ENCODE results near the gene PRSS21. TPM values are rescaled to one million over a fixed set of nuclear protein-coding genes. Genes with fewer than 3 reads are reported as not detected.

Gene PRSS21
- total RNA-seq, 1 experiment from 2014 or later: 1.5 TPM

GRCh38 chr16:2818272-2818876 is 1.3 kb downstream of the PRSS21 start:
- H3K9me3 Mint-ChIP-seq: no peaks in the 10 kb centered on the region
- H3K4me3 Mint-ChIP-seq: no peak overlapping the region
- H3K4me1 Mint-ChIP-seq: no peaks in the 10 kb centered on the region
- DNase-seq (ENCODE audit: low spot score) (no peak), ATAC-seq (no peak)
- CTCF ChIA-PET: interaction anchor here (1.1 kb wide), 2 partner anchors 20 to 21 kb away, joined by 3 read pairs; partner anchors contain the start of gene PRSS41
- no peaks in the 10 kb centered on the region for H3K36me3 Mint-ChIP-seq
- TF ChIP-seq TP53 (CRISPR knock-in tag; IDR thresholded peaks at IDR 0.05) (no peak), NR3C1 (CRISPR knock-in tag; conservative IDR thresholded peaks at IDR 0.05; ENCODE audit: low read depth) (no peak), MXD4 (CRISPR knock-in tag; IDR thresholded peaks at IDR 0.05; ENCODE audit: borderline replicate concordance) (no peak), SMAD4 (CRISPR knock-in tag; IDR thresholded peaks at IDR 0.05) (no peak), FOXP1 (CRISPR knock-in tag; IDR thresholded peaks at IDR 0.05; ENCODE audit: borderline replicate concordance) (no peak), MAX (CRISPR knock-in tag; IDR thresholded peaks at IDR 0.05) (no peak), ZMAT4 (CRISPR knock-in tag; IDR thresholded peaks at IDR 0.05) (no peak), ZNF281 (CRISPR knock-in tag; IDR thresholded peaks at IDR 0.05) (no peak), E2F1 (CRISPR knock-in tag; IDR thresholded peaks at IDR 0.05) (no peak), OVOL2 (CRISPR knock-in tag; IDR thresholded peaks at IDR 0.05; ENCODE audit: borderline replicate concordance) (no peak), ZSCAN18 (CRISPR knock-in tag; IDR thresholded peaks at IDR 0.05) (no peak), CREB1 (CRISPR knock-in tag; IDR thresholded peaks at IDR 0.05) (no peak)
- POLR2A ChIA-PET: no interaction called here
- H3K27me3 Mint-ChIP-seq (ENCODE audit: low read depth): no peaks in the 10 kb centered on the region
- no peak overlapping the region for H3K27ac Mint-ChIP-seq

- DNase-seq (ENCODE audit: low spot score) (peak; percentile 5), ATAC-seq (no peak)
- ChIA-PET POLR2A (no interaction called here), CTCF (interaction anchor here (1.1 kb wide), 2 partner anchors 20 to 21 kb away, joined by 3 read pairs; partner anchors contain the start of gene PRSS41)
- Mint-ChIP-seq H3K36me3 (no peaks in the 10 kb centered on the region), H3K27me3 (ENCODE audit: low read depth) (no peaks in the 10 kb centered on the region), H3K4me3 (no peak overlapping the region), H3K4me1 (no peaks in the 10 kb centered on the region), H3K27ac (no peak overlapping the region), H3K9me3 (no peaks in the 10 kb centered on the region)
- no peak for TF ChIP-seq SOX15 (CRISPR knock-in tag; IDR thresholded peaks at IDR 0.05)
- no peak for TF ChIP-seq HMGA2 (CRISPR knock-in tag; IDR thresholded peaks at IDR 0.05)
- no peak for TF ChIP-seq ATF3 (CRISPR knock-in tag; conservative IDR thresholded peaks at IDR 0.05)
- TF ChIP-seq CREM (CRISPR knock-in tag; IDR thresholded peaks at IDR 0.05): no peak
- no peak for TF ChIP-seq ZSCAN18 (CRISPR knock-in tag; IDR thresholded peaks at IDR 0.05)
- TF ChIP-seq HMGXB4 (CRISPR knock-in tag; IDR thresholded peaks at IDR 0.05): no peak
- TF ChIP-seq E2F4 (CRISPR knock-in tag; IDR thresholded peaks at IDR 0.05; ENCODE audit: borderline replicate concordance, low read depth): no peak
- no peak for TF ChIP-seq NFE2L1 (CRISPR knock-in tag; IDR thresholded peaks at IDR 0.05)
- no peak for TF ChIP-seq ZNF317 (CRISPR knock-in tag; IDR thresholded peaks at IDR 0.05; ENCODE audit: borderline replicate concordance, low read depth)
- TF ChIP-seq RORB (CRISPR knock-in tag; IDR thresholded peaks at IDR 0.05): no peak
These were observed 2.3 kb downstream of the PRSS21 start for GRCh38 chr16:2819179-2819938.

Measured in WTC11 (cell line).